Aorta (tissue), 5 donors: Measurements from ENCODE around the gene FAM193A. TPM values are rescaled to one million over a fixed set of nuclear protein-coding genes. Genes with fewer than 3 reads are reported as not detected.
"Not testable (repeated sequence)": the region's sequence is repeated elsewhere in the genome, so short reads cannot be mapped to it uniquely, and the experiment has no call there.

Experiments used
- ATAC-seq: fragments of 200-7000 bp; cut with Tn5 transposase; one replicate; pipeline ENCODE4 v1.9.1; 2022; ENCODE audit warnings: moderate library complexity; ENCODE audit not compliant: low FRiP score
- DNase-seq, 2 donors: peaks; one replicate each; pipeline ENCODE4 v3.0.0-alpha.2; 2020
- H3K27ac ChIP-seq, 2 donors: one replicate each; pipeline ENCODE4 v1.5.1; 2013; ENCODE audit warnings: low read length in 2 of 2, mild to moderate bottlenecking in 2 of 2, moderate library complexity in 2 of 2, control low read depth in 1 of 2, inconsistent platforms in 1 of 2, low read depth in 1 of 2
- H3K27me3 ChIP-seq, 2 donors: one replicate each; pipeline ENCODE4 v1.6.1; 2013; ENCODE audit warnings: control low read depth in 1 of 2, low read length in 1 of 2, mild to moderate bottlenecking in 1 of 2, moderate library complexity in 1 of 2; ENCODE audit not compliant: insufficient read depth in 2 of 2, control insufficient read depth in 1 of 2
- H3K36me3 ChIP-seq, 2 donors: one replicate each; pipeline ENCODE4 v1.6.1; 2013; ENCODE audit warnings: control low read depth in 1 of 2, low read length in 1 of 2, mild to moderate bottlenecking in 1 of 2; ENCODE audit not compliant: insufficient read depth in 2 of 2, control insufficient read depth in 1 of 2
- H3K4me1 ChIP-seq, 2 donors: one replicate each; pipeline ENCODE4 v1.6.1; 2013; ENCODE audit warnings: low read length in 2 of 2, control low read depth in 1 of 2, mild to moderate bottlenecking in 1 of 2, moderate library complexity in 1 of 2; ENCODE audit not compliant: insufficient read depth in 2 of 2, control insufficient read depth in 1 of 2
- H3K4me3 ChIP-seq, 2 donors: one replicate each; pipeline ENCODE4 v1.5.1; 2013; ENCODE audit warnings: low read length in 2 of 2, control low read depth in 1 of 2, mild to moderate bottlenecking in 1 of 2
- H3K9me3 ChIP-seq: one replicate; pipeline ENCODE4 v1.6.1; 2013; ENCODE audit warnings: mild to moderate bottlenecking, low read length; ENCODE audit not compliant: control insufficient read depth
- WGBS, 2 donors: extraction: QIAGEN DNeasy Blood & Tissue Kit; methylation state at CpG; one replicate each; pipeline ENCODE4 v1.1.7; 2013; 5-methylcytosine and 5-hydroxymethylcytosine counted together
- intact Hi-C, 2 donors: fragments of 100-400 bp; cut with DNase I; formaldehyde crosslinking; loops; one replicate each; pipeline versions ENCODE4 v1.14.2 to v1.15.0; 2022
- polyA plus RNA-seq, 2 donors: library from polyadenylated mRNA; stranded (reverse); fragments of 200-250 nt; gene quantifications; one replicate each; pipeline ENCODE4 v1.2.3, GENCODE V29; 2013
- total RNA-seq, 2 donors: library from RNA; stranded (reverse); fragmentation: NEBNext Ultra II Directional; extraction: Animal tissue kit (Norgen Biotek cat#: 25700); gene quantifications; one replicate each; pipeline ENCODE4 v1.2.1, GENCODE V29; 2021
- donor health status: healthy with polysubstance abuse.
- donor health status: Bipolar disorder and iron deficiency.
- donor health status: DM: no; HTN: no; CAD: no.
- donor health status: DM: no; HTN: no; CAD: no.
- donor health status: DM: yes; HTN: yes; CAD: no.

Gene FAM193A
- total and polyA plus RNA-seq, 4 donors = 4.6 to 41.6 (median 18.5) TPM

GRCh38 chr4:2667428-2667827, 131.0 kb downstream of the FAM193A start:
- ATAC-seq (no peak), DNase-seq (no peak)
- Histone ChIP-seq H3K27ac (peak overlapping the region in 1 of 2 donors; percentile 20), H3K4me1 (peaks cover 0 to 3% of the 10 kb centered on the region in 2 donors), H3K4me3 (no peak overlapping the region), H3K36me3 (peaks cover 0 to 6% of the 10 kb centered on the region in 2 donors), H3K27me3 (no peaks in the 10 kb centered on the region), H3K9me3 (no peaks in the 10 kb centered on the region)
- 38 to 44% methylated on average over 2 of the region's 2 CpGs for WGBS, 2 donors
- intact Hi-C loops = loop anchor here in 1 of 2 donors (10.0 kb wide), 1 partner anchor 133 kb away; the partner anchor contains the start of gene FAM193A

DNA sequence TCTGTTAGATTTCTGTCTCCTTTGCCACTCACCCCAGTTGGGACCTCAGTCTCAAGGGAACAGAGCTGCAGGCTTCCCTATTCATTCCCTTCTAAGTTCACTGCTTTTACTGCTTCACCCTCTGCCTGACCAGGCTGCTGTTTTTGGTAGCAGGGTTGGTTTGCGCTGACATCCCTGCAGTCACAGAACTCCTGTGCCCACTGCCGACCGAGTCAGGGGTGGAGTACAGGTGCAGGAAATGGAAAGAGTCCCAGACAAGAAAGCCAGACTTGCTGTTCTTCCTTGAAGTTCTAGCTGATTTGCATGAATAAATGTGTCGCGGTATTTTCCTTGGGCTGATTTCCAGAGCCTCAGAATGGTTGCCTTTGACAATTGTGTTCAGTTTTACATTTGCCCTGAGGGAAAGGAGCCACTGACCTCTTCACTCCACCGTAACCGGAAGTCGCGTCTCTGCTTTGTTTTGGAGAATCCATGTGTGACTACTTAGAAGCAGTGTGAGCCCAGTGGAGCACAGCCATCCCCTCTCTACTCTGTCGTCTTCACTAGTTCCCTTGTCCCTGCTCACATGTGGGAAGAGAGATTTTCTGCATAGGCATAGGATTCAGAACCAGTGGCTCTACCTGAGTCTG, 134.9 kb downstream of the FAM193A start:
- peaks cover 0 to 6% of the 10 kb centered on the region in 2 donors for H3K36me3 ChIP-seq
- no peak for ATAC-seq
- no peaks in the 10 kb centered on the region for H3K27me3 ChIP-seq
- H3K27ac ChIP-seq = no peak overlapping the region
- intact Hi-C loops = no loop called here
- DNase-seq = no peak
- H3K9me3 ChIP-seq = no peaks in the 10 kb centered on the region
- 77 to 79% methylated on average over 10 of the region's 10 CpGs for WGBS, 2 donors
- H3K4me3 ChIP-seq = no peak overlapping the region
- H3K4me1 ChIP-seq = no peaks in the 10 kb centered on the region

DNA sequence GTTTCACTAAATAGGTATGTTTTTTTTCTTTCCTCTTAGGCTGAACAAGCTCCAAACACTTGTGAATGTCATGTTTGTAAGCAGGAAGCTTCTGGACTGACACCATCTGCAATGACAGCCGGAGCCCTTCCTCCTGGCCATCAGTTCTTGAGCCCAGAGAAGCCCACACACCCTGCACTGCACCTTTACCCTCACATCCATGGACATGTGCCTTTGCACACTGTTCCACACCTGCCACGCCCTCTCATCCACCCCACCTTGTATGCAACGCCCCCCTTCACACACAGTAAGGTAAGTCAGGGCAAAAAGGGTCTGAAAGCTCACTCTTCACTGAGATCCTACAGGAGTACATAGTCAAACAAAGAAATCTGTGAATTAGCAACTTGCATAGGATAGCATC, 135.6 kb downstream of the FAM193A start:
- WGBS, 2 donors = 90 to 93% methylated on average over 3 of the region's 3 CpGs
- DNase-seq (no peak), ATAC-seq (no peak)
- peak overlapping the region in 1 of 2 donors; percentile 16 for H3K27ac ChIP-seq
- intact Hi-C loops = no loop called here
- no peak overlapping the region for H3K4me3 ChIP-seq
- H3K27me3 ChIP-seq = no peaks in the 10 kb centered on the region
- H3K9me3 ChIP-seq = no peaks in the 10 kb centered on the region
- peaks cover 0 to 6% of the 10 kb centered on the region in 2 donors for H3K36me3 ChIP-seq
- H3K4me1 ChIP-seq = no peaks in the 10 kb centered on the region

GRCh38 chr4:2672700-2673099, 136.3 kb downstream of the FAM193A start:
- WGBS, 2 donors = 48 to 53% methylated on average over 2 of the region's 2 CpGs
- H3K4me3 ChIP-seq = no peak overlapping the region
- no peaks in the 10 kb centered on the region for H3K9me3 ChIP-seq
- peak overlapping the region in 1 of 2 donors; percentile 33 for H3K27ac ChIP-seq
- no peaks in the 10 kb centered on the region for H3K27me3 ChIP-seq
- intact Hi-C loops = no loop called here
- peaks cover 0 to 6% of the 10 kb centered on the region in 2 donors for H3K36me3 ChIP-seq
- no peak for ATAC-seq
- H3K4me1 ChIP-seq = no peaks in the 10 kb centered on the region
- DNase-seq = no peak

GRCh38 chr4:2673157-2673556, 136.7 kb downstream of the FAM193A start:
- H3K9me3 ChIP-seq = no peaks in the 10 kb centered on the region
- DNase-seq (no peak), ATAC-seq (no peak)
- no peak overlapping the region for H3K27ac ChIP-seq
- H3K4me1 ChIP-seq = no peaks in the 10 kb centered on the region
- intact Hi-C loops = no loop called here
- 55 to 67% methylated on average over 1 of the region's 1 CpG for WGBS, 2 donors
- H3K27me3 ChIP-seq = no peaks in the 10 kb centered on the region
- peaks cover 0 to 6% of the 10 kb centered on the region in 2 donors for H3K36me3 ChIP-seq
- no peak overlapping the region for H3K4me3 ChIP-seq

GRCh38 chr4:2679762-2680161, 143.3 kb downstream of the FAM193A start:
- 87 to 95% methylated on average over 6 of the region's 6 CpGs for WGBS, 2 donors
- H3K4me1 ChIP-seq, H3K9me3 ChIP-seq, H3K27me3 ChIP-seq, H3K4me3 ChIP-seq, ATAC-seq, intact Hi-C loops, H3K27ac ChIP-seq, DNase-seq, H3K36me3 ChIP-seq: not testable (repeated sequence)

- Histone ChIP-seq H3K4me3 (no peak overlapping the region), H3K27ac (no peak overlapping the region), H3K27me3 (no peaks in the 10 kb centered on the region), H3K9me3 (no peaks in the 10 kb centered on the region), H3K36me3 (peaks cover 3% of the 10 kb centered on the region in 2 donors), H3K4me1 (no peaks in the 10 kb centered on the region)
- WGBS, 2 donors = 95 to 96% methylated on average over 9 of the region's 9 CpGs
- no peak for ATAC-seq
- intact Hi-C loops = no loop called here
- DNase-seq = no peak
These were observed 148.0 kb downstream of the FAM193A start for GRCh38 chr4:2684486-2684885.

DNA sequence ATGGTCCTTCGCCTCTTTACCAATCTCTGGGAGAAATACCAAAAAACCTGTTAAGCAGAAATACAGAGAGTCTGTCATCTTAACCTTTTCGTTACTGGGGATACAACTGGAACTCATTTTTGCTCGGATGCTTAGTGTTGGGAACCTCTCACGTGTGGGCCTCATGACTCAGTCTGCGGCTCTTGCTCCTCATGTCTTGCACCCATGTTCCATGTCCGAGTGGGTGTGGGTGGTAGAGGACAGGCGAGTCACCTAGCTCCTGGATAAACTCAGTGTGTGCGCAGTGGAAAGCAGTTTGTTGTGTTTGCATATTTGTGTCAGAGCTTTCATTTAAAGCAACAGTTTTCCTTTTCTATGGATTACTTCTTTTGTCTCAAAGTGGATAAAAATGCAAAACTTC, 149.1 kb downstream of the FAM193A start:
- H3K4me3 ChIP-seq = no peak overlapping the region
- ATAC-seq (no peak), DNase-seq (no peak)
- H3K4me1 ChIP-seq = no peaks in the 10 kb centered on the region
- intact Hi-C loops = no loop called here
- 89 to 92% methylated on average over 8 of the region's 8 CpGs for WGBS, 2 donors
- H3K27me3 ChIP-seq = no peaks in the 10 kb centered on the region
- H3K36me3 ChIP-seq = peaks cover 3% of the 10 kb centered on the region in 2 donors
- no peak overlapping the region for H3K27ac ChIP-seq
- H3K9me3 ChIP-seq = no peaks in the 10 kb centered on the region
